A204.1 (cell line): ENCODE measurements around the gene HVCN1.
"Not testable (repeated sequence)": the region's sequence is repeated elsewhere in the genome, so short reads cannot be mapped to it uniquely, and the experiment has no call there.

Experiments
- FAIRE-seq: peaks from 2 replicates; lab custom pipeline; 2012; peaks lifted over from hg19 to GRCh38; lab: Jason Lieb, UNC

The HVCN1 gene

GRCh38 chr12:110688446-110689280 is at the start of gene HVCN1:
Gene HVCN1 (minus strand): TSS chr12:110689115. CDS start chr12:110683245, 5,870 bp downstream.
- no peak for FAIRE-seq

- FAIRE-seq = no peak
Measured at GRCh38 chr12:110737532-110737931, 48.6 kb upstream of the HVCN1 start.

- not testable (repeated sequence) for FAIRE-seq
Measured at GRCh38 chr12:110737016-110737415, 48.1 kb upstream of the HVCN1 start.

GRCh38 chr12:110733900-110734299 is 45.0 kb upstream of the HVCN1 start:
- no peak for FAIRE-seq

GRCh38 chr12:110733089-110733715 is 44.3 kb upstream of the HVCN1 start:
- no peak for FAIRE-seq

- FAIRE-seq = no peak
Measured at GRCh38 chr12:110732572-110732971, 43.7 kb upstream of the HVCN1 start.

- FAIRE-seq = no peak
Measured at GRCh38 chr12:110731479-110731878, 42.6 kb upstream of the HVCN1 start.

- FAIRE-seq = no peak
Measured at GRCh38 chr12:110728628-110729027, 39.7 kb upstream of the HVCN1 start.

- FAIRE-seq = no peak
Measured at GRCh38 chr12:110726708-110727369, 37.9 kb upstream of the HVCN1 start.

GRCh38 chr12:110726028-110726427 is 37.1 kb upstream of the HVCN1 start:
- no peak for FAIRE-seq

- FAIRE-seq = no peak
Measured at GRCh38 chr12:110725267-110725666, 36.4 kb upstream of the HVCN1 start.

- FAIRE-seq = not testable (repeated sequence)
Measured at GRCh38 chr12:110722892-110723291, 34.0 kb upstream of the HVCN1 start.

GRCh38 chr12:110721570-110721969 is 32.7 kb upstream of the HVCN1 start:
- FAIRE-seq = no peak

GRCh38 chr12:110720516-110720915 is 31.6 kb upstream of the HVCN1 start:
- no peak for FAIRE-seq

- FAIRE-seq = no peak
Measured at GRCh38 chr12:110718222-110718908, 29.4 kb upstream of the HVCN1 start.

- FAIRE-seq = no peak
Measured at GRCh38 chr12:110717037-110717436, 28.1 kb upstream of the HVCN1 start.

GRCh38 chr12:110708917-110709316 is 20.0 kb upstream of the HVCN1 start:
- no peak for FAIRE-seq

GRCh38 chr12:110705309-110705708 is 16.4 kb upstream of the HVCN1 start:
- FAIRE-seq = no peak

GRCh38 chr12:110704750-110705149 is 15.8 kb upstream of the HVCN1 start:
- FAIRE-seq = no peak

GRCh38 chr12:110704231-110704630 is 15.3 kb upstream of the HVCN1 start:
- FAIRE-seq = no peak

GRCh38 chr12:110702081-110702480 is 13.2 kb upstream of the HVCN1 start:
- FAIRE-seq = no peak

- no peak for FAIRE-seq
Measured at GRCh38 chr12:110699591-110700445, 10.9 kb upstream of the HVCN1 start.
